ENCODE results near the gene CKAP4.

- TF ChIP-seq MAX (IDR thresholded peaks at IDR 0.05) (no peak), REST (IDR thresholded peaks at IDR 0.05) (no peak), CTCF (IDR thresholded peaks at IDR 0.05; ENCODE audit: low read depth, low read length, missing input control) (no peak), YY1 (IDR thresholded peaks at IDR 0.05) (no peak), FOXA2 (IDR thresholded peaks at IDR 0.05) (no peak), SP1 (IDR thresholded peaks at IDR 0.05) (no peak), FOXA1 (IDR thresholded peaks at IDR 0.05) (no peak), ATF3 (IDR thresholded peaks at IDR 0.05) (no peak), TAF1 (conservative IDR thresholded peaks at IDR 0.05) (no peak), JUND (IDR thresholded peaks at IDR 0.05) (no peak)
Observed at GRCh38 chr12:106192659-106193393, 55.0 kb downstream of the CKAP4 start.
